ENCODE results near the gene HOTAIR. TPM values are rescaled to one million over a fixed set of nuclear protein-coding genes. Genes with fewer than 3 reads are reported as not detected.

The HOTAIR gene
- total RNA-seq, 1 experiment from 2014 or later = not detected

DNA sequence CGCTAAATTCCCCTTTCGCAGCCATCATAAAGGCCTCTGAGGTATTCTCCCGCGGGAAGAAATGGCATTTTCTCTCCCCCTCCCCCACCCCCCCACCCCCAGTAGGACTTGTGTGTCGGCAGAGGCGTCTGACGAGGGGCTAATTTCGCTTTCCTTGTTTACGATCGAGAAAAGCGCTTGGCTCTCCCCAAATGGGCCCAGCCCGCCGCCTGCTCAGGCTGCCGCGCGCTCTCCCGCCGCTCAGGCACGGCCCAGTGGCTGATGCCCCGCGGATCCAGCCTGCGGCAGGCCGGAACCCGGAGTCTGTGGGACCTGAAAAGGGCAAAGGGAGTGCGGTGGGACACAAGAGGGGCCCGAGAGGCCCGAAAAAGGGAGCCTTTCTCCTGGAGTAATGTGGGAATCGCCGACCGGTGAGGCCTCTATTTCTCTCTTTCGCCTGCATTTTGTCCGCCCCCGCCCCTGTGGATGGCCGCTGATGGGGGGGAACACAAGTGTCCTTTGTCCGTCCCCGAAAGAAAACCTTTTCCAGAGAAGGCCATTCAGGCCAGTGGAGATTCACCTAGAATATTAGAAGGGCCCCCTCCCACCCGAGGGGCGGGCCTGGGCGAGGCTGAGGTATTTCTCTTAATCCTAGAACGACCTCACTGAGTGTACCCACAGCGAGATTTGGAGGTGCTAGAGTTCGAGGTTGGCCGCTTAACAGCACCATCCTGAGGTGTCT is 44.5 kb upstream of the HOTAIR start:
- H3K36me3 Mint-ChIP-seq (ENCODE audit: insufficient read depth, unreplicated experiment) = peaks cover 11% of the 10 kb centered on the region
- CTCF ChIA-PET = no interaction called here
- H3K27ac Mint-ChIP-seq (ENCODE audit: unreplicated experiment) = no peak overlapping the region
- TF ChIP-seq, protein P1, sequence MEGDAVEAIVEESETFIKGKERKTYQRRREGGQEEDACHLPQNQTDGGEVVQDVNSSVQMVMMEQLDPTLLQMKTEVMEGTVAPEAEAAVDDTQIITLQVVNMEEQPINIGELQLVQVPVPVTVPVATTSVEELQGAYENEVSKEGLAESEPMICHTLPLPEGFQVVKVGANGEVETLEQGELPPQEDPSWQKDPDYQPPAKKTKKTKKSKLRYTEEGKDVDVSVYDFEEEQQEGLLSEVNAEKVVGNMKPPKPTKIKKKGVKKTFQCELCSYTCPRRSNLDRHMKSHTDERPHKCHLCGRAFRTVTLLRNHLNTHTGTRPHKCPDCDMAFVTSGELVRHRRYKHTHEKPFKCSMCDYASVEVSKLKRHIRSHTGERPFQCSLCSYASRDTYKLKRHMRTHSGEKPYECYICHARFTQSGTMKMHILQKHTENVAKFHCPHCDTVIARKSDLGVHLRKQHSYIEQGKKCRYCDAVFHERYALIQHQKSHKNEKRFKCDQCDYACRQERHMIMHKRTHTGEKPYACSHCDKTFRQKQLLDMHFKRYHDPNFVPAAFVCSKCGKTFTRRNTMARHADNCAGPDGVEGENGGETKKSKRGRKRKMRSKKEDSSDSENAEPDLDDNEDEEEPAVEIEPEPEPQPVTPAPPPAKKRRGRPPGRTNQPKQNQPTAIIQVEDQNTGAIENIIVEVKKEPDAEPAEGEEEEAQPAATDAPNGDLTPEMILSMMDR (IDR thresholded peaks at IDR 0.05; ENCODE audit: unreplicated experiment) = no peak
- H3K4me3 Mint-ChIP-seq (ENCODE audit: low read depth, unreplicated experiment) = no peak overlapping the region
- H3K4me1 Mint-ChIP-seq (ENCODE audit: low read depth, unreplicated experiment) = no peaks in the 10 kb centered on the region
- intact Hi-C loops (cut with micrococcal nuclease; ENCODE audit: unreplicated experiment) = no loop called here
- DNase-seq = no peak
- H3K9me3 Mint-ChIP-seq (ENCODE audit: low read depth, unreplicated experiment) = no peaks in the 10 kb centered on the region
- H3K27me3 Mint-ChIP-seq (ENCODE audit: unreplicated experiment) = peaks cover 80% of the 10 kb centered on the region
- no TSS peak for BruUV-seq (replicated peaks)

DNA sequence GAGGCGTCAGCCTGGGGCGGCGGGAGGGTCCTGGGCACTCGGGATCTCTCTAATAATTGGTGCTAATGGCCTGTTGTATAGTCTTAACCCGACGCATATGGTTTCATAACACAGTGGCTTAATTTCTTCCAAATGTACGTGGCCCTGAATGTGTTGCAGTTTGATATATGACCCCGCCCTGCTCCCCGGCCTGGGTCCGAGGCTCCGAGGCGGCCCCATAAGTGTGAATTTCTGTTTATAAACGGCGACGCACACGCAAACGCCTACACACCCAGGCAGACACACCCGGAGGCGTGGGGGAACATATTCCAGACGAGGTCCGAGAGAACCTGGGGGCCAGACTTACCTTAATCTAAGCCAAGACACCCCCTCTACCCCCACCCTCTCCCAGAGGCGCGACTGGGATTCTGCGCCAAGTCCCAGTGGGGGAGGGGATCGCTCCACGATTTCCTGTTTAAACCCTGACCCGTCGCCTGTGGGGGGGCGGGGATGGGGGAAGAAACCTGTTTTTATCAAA is 43.8 kb upstream of the HOTAIR start:
- H3K27me3 Mint-ChIP-seq (ENCODE audit: unreplicated experiment) = peaks cover 80% of the 10 kb centered on the region
- H3K4me3 Mint-ChIP-seq (ENCODE audit: low read depth, unreplicated experiment) = peak overlapping the region; percentile 77
- no peaks in the 10 kb centered on the region for H3K4me1 Mint-ChIP-seq (ENCODE audit: low read depth, unreplicated experiment)
- DNase-seq = no peak
- CTCF ChIA-PET = interaction anchor here (1.8 to 2.2 kb wide), 2 partner anchors 10 to 14 kb away, joined by 7 to 25 read pairs; partner anchors contain the start of genes HOXC5 and HOXC6
- intact Hi-C loops (cut with micrococcal nuclease; ENCODE audit: unreplicated experiment) = no loop called here
- no peaks in the 10 kb centered on the region for H3K9me3 Mint-ChIP-seq (ENCODE audit: low read depth, unreplicated experiment)
- peaks cover 11% of the 10 kb centered on the region for H3K36me3 Mint-ChIP-seq (ENCODE audit: insufficient read depth, unreplicated experiment)
- no TSS peak for BruUV-seq (replicated peaks)
- H3K27ac Mint-ChIP-seq (ENCODE audit: unreplicated experiment) = no peak overlapping the region
- TF ChIP-seq, protein P1 (IDR thresholded peaks at IDR 0.05; ENCODE audit: unreplicated experiment) = no peak

DNA sequence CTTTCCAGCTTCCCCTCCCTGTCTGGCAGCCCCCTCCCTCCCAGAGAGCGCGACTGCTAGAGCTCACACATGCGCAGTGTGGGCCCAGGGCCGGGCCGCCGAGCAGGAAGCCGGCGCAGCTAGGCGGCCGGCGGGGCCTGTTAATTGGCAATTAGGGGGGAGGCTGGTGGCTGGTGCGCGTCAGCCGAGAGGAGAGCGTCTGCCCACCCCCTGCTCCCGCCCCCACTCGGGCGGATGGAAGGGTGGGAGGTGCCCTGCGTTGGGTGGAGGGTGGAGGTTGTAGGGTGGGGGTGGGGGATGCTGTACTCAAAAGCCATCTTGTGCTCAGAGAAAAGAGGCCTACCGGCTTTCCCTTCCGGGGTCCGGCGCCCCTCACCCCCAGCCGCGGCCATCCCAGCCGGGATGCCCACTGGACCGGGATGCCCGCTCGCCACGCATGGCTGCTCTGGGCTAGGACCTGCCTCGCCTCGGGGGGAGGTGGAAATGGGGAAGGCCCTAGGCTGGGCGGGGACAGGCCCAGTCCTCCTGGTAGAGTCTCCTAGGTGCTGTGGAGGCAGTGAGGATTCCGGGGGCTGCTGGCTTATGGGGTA is 43.2 kb upstream of the HOTAIR start:
- intact Hi-C loops (cut with micrococcal nuclease; ENCODE audit: unreplicated experiment) = no loop called here
- BruUV-seq (replicated peaks) = no TSS peak
- Mint-ChIP-seq H3K4me1 (ENCODE audit: low read depth, unreplicated experiment) (no peaks in the 10 kb centered on the region), H3K9me3 (ENCODE audit: low read depth, unreplicated experiment) (no peaks in the 10 kb centered on the region), H3K4me3 (ENCODE audit: low read depth, unreplicated experiment) (peak overlapping the region; percentile 77), H3K36me3 (ENCODE audit: insufficient read depth, unreplicated experiment) (peaks cover 11% of the 10 kb centered on the region), H3K27me3 (ENCODE audit: unreplicated experiment) (peaks cover 80% of the 10 kb centered on the region), H3K27ac (ENCODE audit: unreplicated experiment) (no peak overlapping the region)
- TF ChIP-seq, protein P1 (IDR thresholded peaks at IDR 0.05; ENCODE audit: unreplicated experiment) = no peak
- CTCF ChIA-PET = interaction anchor here (0.6 to 2.2 kb wide), 15 partner anchors 8 to 260 kb away, joined by 3 to 25 read pairs (median 6); partner anchors contain the start of genes HOXC5, HOXC6, HOXC8 and SMUG1
- peak; percentile 81 for DNase-seq

DNA sequence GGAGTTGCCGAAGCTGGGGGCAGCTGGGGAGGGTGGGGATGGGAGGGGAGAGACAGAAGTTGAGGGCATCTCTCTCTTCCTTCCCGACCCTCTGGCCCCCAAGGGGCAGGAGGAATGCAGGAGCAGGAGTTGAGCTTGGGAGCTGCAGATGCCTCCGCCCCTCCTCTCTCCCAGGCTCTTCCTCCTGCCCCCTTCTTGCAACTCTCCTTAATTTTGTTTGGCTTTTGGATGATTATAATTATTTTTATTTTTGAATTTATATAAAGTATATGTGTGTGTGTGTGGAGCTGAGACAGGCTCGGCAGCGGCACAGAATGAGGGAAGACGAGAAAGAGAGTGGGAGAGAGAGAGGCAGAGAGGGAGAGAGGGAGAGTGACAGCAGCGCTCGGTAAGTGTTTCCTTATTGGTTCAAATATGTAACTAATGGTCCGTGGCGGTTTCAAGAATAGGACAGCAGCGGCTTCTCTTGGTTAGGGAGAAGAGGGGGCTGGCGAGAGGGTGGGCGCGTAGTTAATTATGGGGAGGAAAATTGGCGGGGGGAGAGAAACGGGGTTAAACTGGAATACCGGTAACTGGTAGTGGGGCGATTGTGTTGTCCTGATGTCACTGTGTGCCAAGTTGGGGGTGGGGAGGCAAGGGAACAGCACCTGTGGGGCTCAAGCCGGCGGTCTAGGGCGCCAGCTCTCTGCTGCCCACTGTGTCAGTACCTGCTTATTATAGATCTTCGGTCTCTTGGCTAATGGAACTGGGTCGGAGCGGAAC is 42.5 kb upstream of the HOTAIR start:
- no TSS peak for BruUV-seq (replicated peaks)
- CTCF ChIA-PET = interaction anchor here (0.6 to 2.2 kb wide), 16 partner anchors 8 to 357 kb away, joined by 3 to 25 read pairs (median 6); partner anchors contain the start of genes HOXC5, HOXC6, HOXC8 and SMUG1
- Mint-ChIP-seq H3K27ac (ENCODE audit: unreplicated experiment) (peak overlapping the region; percentile 16), H3K9me3 (ENCODE audit: low read depth, unreplicated experiment) (no peaks in the 10 kb centered on the region), H3K4me3 (ENCODE audit: low read depth, unreplicated experiment) (peak overlapping the region; percentile 77), H3K27me3 (ENCODE audit: unreplicated experiment) (peaks cover 80% of the 10 kb centered on the region), H3K4me1 (ENCODE audit: low read depth, unreplicated experiment) (no peaks in the 10 kb centered on the region), H3K36me3 (ENCODE audit: insufficient read depth, unreplicated experiment) (peaks cover 11% of the 10 kb centered on the region)
- intact Hi-C loops (cut with micrococcal nuclease; ENCODE audit: unreplicated experiment) = no loop called here
- DNase-seq = peak; percentile 46
- TF ChIP-seq, protein P1 (IDR thresholded peaks at IDR 0.05; ENCODE audit: unreplicated experiment) = no peak

Data from Calu3 (cell line).